Activated CD4-positive, CD25-positive, alpha-beta regulatory T cell treated with anti-CD3 and anti-CD28 coated beads, Interleukin-2, amount 50 U/mL, for 16 hours (primary cell): ENCODE data around the gene AQP9.

Experiments used
- DNase-seq: peaks from one replicate; pipeline ENCODE4 v3.0.0-alpha.2; 2020; ENCODE audit warnings: low read depth, low spot score

The AQP9 gene

GRCh38 chr15:58139989-58140522 is 1.9 kb downstream of the AQP9 start:
- DNase-seq = no peak

GRCh38 chr15:58141894-58142293 is 3.7 kb downstream of the AQP9 start:
- DNase-seq = no peak

- DNase-seq = no peak
Observed at GRCh38 chr15:58142827-58143461, 4.8 kb downstream of the AQP9 start.

- DNase-seq = no peak
Observed at GRCh38 chr15:58145606-58146005, 7.4 kb downstream of the AQP9 start.

- no peak for DNase-seq
Observed at GRCh38 chr15:58146211-58146610, 8.0 kb downstream of the AQP9 start.

GRCh38 chr15:58146749-58147148 is 8.6 kb downstream of the AQP9 start:
- no peak for DNase-seq

GRCh38 chr15:58147171-58147611 is 9.0 kb downstream of the AQP9 start:
- DNase-seq = no peak

GRCh38 chr15:58148120-58148519 is 9.9 kb downstream of the AQP9 start:
- DNase-seq = no peak

- no peak for DNase-seq
Observed at GRCh38 chr15:58148633-58149445, 10.7 kb downstream of the AQP9 start.

GRCh38 chr15:58154769-58155168 is 16.6 kb downstream of the AQP9 start:
- no peak for DNase-seq

GRCh38 chr15:58159827-58160386 is 21.7 kb downstream of the AQP9 start:
- DNase-seq = no peak

GRCh38 chr15:58161436-58161930 is 23.3 kb downstream of the AQP9 start:
- DNase-seq = no peak

- no peak for DNase-seq
Observed at GRCh38 chr15:58163985-58164384, 25.8 kb downstream of the AQP9 start.

- DNase-seq = no peak
Observed at GRCh38 chr15:58164926-58165325, 26.7 kb downstream of the AQP9 start.

- no peak for DNase-seq
Observed at GRCh38 chr15:58165661-58166060, 27.5 kb downstream of the AQP9 start.

GRCh38 chr15:58167095-58167691 is 29.0 kb downstream of the AQP9 start:
- DNase-seq = no peak

- no peak for DNase-seq
Observed at GRCh38 chr15:58169934-58170333, 31.8 kb downstream of the AQP9 start.

GRCh38 chr15:58171476-58172061 is 33.4 kb downstream of the AQP9 start:
- DNase-seq = no peak

GRCh38 chr15:58174709-58175108 is 36.5 kb downstream of the AQP9 start:
- DNase-seq = no peak

- no peak for DNase-seq
Observed at GRCh38 chr15:58175955-58176354, 37.8 kb downstream of the AQP9 start.

- DNase-seq = no peak
Observed at GRCh38 chr15:58178668-58179067, 40.5 kb downstream of the AQP9 start.

GRCh38 chr15:58179206-58179605 is 41.0 kb downstream of the AQP9 start:
- DNase-seq = no peak
